Measurements from ENCODE around the gene RNF222. TPM values are rescaled to one million over a fixed set of nuclear protein-coding genes. Genes with fewer than 3 reads are reported as not detected.
"Not testable (repeated sequence)": the region's sequence is repeated elsewhere in the genome, so short reads cannot be mapped to it uniquely, and the experiment has no call there.

RNF222 gene
- polyA plus RNA-seq, 4 donors = 0.06 to 0.11 (median 0.06) TPM; not detected in 1

- no peak for DNase-seq (ENCODE audit: low read depth in 4 of 4, low spot score in 3 of 4)
These were observed 47.3 kb downstream of the RNF222 start for GRCh38 chr17:8350339-8350738.

DNA sequence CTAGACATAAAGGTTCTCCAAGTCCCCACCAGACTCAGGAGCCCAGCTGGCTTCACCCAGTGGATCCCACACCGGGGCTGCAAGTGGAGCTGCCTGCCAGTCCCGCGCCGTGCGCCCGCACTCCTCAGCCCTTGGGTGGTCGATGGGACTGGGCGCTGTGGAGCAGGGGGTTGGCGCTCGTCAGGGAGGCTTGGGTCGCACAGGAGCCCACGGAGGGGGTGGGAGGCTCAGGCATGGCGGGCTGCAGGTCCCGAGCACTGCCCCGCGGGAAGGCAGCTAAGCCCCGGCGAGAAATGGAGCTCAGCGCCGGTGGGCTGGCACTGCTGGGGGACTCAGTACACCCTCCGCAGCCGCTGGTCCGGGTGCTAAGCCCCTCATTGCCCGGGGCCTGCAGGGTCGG is 50.6 kb downstream of the RNF222 start:
- not testable (repeated sequence) for DNase-seq (ENCODE audit: low read depth in 4 of 4, low spot score in 3 of 4)

DNA sequence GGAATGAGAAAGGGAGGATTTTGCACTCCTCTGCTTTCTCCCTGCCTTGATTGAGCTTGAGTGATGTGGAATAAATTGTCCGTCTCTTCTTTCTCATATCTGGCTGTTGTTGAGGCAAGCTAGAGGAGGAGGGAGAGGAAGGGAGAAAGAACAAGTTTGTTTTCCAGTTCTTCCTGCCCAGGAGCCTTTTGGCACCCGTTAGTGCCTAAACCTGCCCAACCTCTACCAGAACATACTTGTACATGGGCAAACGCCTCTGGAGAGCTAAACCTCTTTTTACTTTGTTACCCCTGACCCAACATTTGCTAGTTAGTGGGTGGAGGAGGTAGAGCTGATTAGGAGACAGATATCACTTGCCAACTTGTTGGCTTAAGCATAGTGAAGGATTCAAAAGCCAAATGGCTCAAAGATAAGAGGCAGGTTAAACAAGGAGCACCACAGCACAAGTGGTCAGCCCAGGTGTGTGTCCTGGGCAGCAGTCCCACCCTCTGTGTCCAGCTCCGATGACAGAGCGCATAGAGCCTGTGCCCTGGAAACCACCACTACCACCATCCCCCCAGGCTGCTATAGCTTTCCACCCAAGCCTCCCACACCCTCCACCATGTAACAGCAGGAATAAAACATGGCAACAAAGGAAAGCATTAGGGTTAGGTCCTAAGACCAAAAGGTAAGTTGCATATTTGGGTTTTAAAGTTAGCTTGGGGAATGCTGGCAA is 51.5 kb downstream of the RNF222 start:
- DNase-seq (ENCODE audit: low read depth in 4 of 4, low spot score in 3 of 4) = no peak

GRCh38 chr17:8345052-8345690 is 52.5 kb downstream of the RNF222 start:
- no peak for DNase-seq (ENCODE audit: low read depth in 4 of 4, low spot score in 3 of 4)

- no peak for DNase-seq (ENCODE audit: low read depth in 4 of 4, low spot score in 3 of 4)
These were observed 56.2 kb downstream of the RNF222 start for GRCh38 chr17:8341456-8341855.

Other genes starting within 250 kb of the RNF222 start
- 10 to 100 TPM; 20.4 to 38.1 (median 25.5) TPM for gene PER1, start 245.4 kb downstream of the RNF222 start, polyA plus RNA-seq (ENCODE audit: insufficient read length in 4 of 4)
- gene VAMP2, start 234.9 kb downstream of the RNF222 start, polyA plus RNA-seq (ENCODE audit: insufficient read length in 4 of 4) = 100 to 1,000 TPM; 122 to 138 (median 126) TPM
- 10 to 100 TPM; 23.9 to 26.4 (median 25.3) TPM for gene TMEM107, start 221.4 kb downstream of the RNF222 start, polyA plus RNA-seq (ENCODE audit: insufficient read length in 4 of 4)
- 1 to 10 TPM; 3.4 to 5.3 (median 4.4) TPM for gene BORCS6, start 207.6 kb downstream of the RNF222 start, polyA plus RNA-seq (ENCODE audit: insufficient read length in 4 of 4)
- gene AURKB, start 187.3 kb downstream of the RNF222 start, polyA plus RNA-seq (ENCODE audit: insufficient read length in 4 of 4) = 10 to 100 TPM; 31.5 to 37.5 (median 33.8) TPM
- 10 to 100 TPM; 25.3 to 37.1 (median 28.6) TPM for gene CTC1, start 149.8 kb downstream of the RNF222 start, polyA plus RNA-seq (ENCODE audit: insufficient read length in 4 of 4)
- gene PFAS, start 148.5 kb downstream of the RNF222 start, polyA plus RNA-seq (ENCODE audit: insufficient read length in 4 of 4) = 10 to 100 TPM; 41.0 to 49.0 (median 45.1) TPM
- 10 to 100 TPM; 27.5 to 33.6 (median 31.3) TPM for gene RANGRF, start 109.2 kb downstream of the RNF222 start, polyA plus RNA-seq (ENCODE audit: insufficient read length in 4 of 4)
- gene SLC25A35, start 102.4 kb downstream of the RNF222 start, polyA plus RNA-seq (ENCODE audit: insufficient read length in 4 of 4) = 1 to 10 TPM; 3.9 to 4.8 (median 4.3) TPM
- gene ARHGEF15, start 87.6 kb downstream of the RNF222 start, polyA plus RNA-seq (ENCODE audit: insufficient read length in 4 of 4) = 10 to 100 TPM; 17.5 to 22.1 (median 19.4) TPM
- not detected for gene ODF4, start 58.0 kb downstream of the RNF222 start, polyA plus RNA-seq (ENCODE audit: insufficient read length in 4 of 4)
- 1,000 to 10,000 TPM; 2,521 to 2,727 (median 2,681) TPM for gene RPL26, start 14.6 kb downstream of the RNF222 start, polyA plus RNA-seq (ENCODE audit: insufficient read length in 4 of 4)
- gene NDEL1, start 38.1 kb upstream of the RNF222 start, polyA plus RNA-seq (ENCODE audit: insufficient read length in 4 of 4) = 10 to 100 TPM; 40.9 to 48.1 (median 43.8) TPM
- 100 to 1,000 TPM; 236 to 271 (median 255) TPM for gene MYH10, start 232.9 kb upstream of the RNF222 start, polyA plus RNA-seq (ENCODE audit: insufficient read length in 4 of 4)